Liver (tissue), 9 donors: ENCODE results near the gene PYCR2. TPM values are rescaled to one million over a fixed set of nuclear protein-coding genes. Genes with fewer than 3 reads are reported as not detected.

Experiments used
- DNase-seq: peaks from one replicate; pipeline ENCODE4 v3.0.0-alpha.2; 2017; ENCODE audit warnings: low spot score
- H3K27ac ChIP-seq, 2 donors: one replicate each; pipeline ENCODE4 v1.7.0; 2013; ENCODE audit warnings: inconsistent platforms in 2 of 2, low read length in 2 of 2, control low read depth in 1 of 2, low read depth in 1 of 2, mild to moderate bottlenecking in 1 of 2
- H3K27me3 ChIP-seq, 4 donors: one replicate each; pipeline versions ENCODE4 v1.6.1 to v1.7.0; 2013; ENCODE audit warnings: low read length in 3 of 4, inconsistent platforms in 1 of 4, mild to moderate bottlenecking in 1 of 4, moderate library complexity in 1 of 4; ENCODE audit not compliant: control insufficient read depth in 4 of 4, insufficient read depth in 4 of 4
- H3K36me3 ChIP-seq, 4 donors: one replicate each; pipeline versions ENCODE4 v1.6.1 to v1.7.0; 2013; ENCODE audit warnings: low read length in 3 of 4, mild to moderate bottlenecking in 3 of 4, low read depth in 1 of 4, moderate library complexity in 1 of 4; ENCODE audit not compliant: control insufficient read depth in 4 of 4, insufficient read depth in 3 of 4
- H3K4me1 ChIP-seq, 4 donors: one replicate each; pipeline versions ENCODE4 v1.6.1 to v1.7.0; 2013; ENCODE audit warnings: low read length in 3 of 4, mild to moderate bottlenecking in 3 of 4, moderate library complexity in 1 of 4; ENCODE audit not compliant: control insufficient read depth in 4 of 4, insufficient read depth in 4 of 4
- H3K4me3 ChIP-seq, 3 donors: one replicate each; pipeline versions ENCODE4 v1.6.1 to v1.7.0; 2013; ENCODE audit warnings: low read length in 3 of 3, control low read depth in 1 of 3, low read depth in 1 of 3, mild to moderate bottlenecking in 1 of 3
- H3K9ac ChIP-seq, 2 donors: one replicate each; pipeline ENCODE4 v1.7.0; 2013; ENCODE audit warnings: low read length in 2 of 2, mild to moderate bottlenecking in 2 of 2, moderate library complexity in 2 of 2, control low read depth in 1 of 2, low read depth in 1 of 2
- H3K9me3 ChIP-seq, 4 donors: one replicate each; pipeline versions ENCODE4 v1.6.1 to v1.7.0; 2013; ENCODE audit warnings: low read length in 3 of 4; ENCODE audit not compliant: control insufficient read depth in 4 of 4
- EGR1 ChIP-seq, 2 donors: IDR thresholded peaks; 2 replicates each; pipeline ENCODE4 v1.6.1; 2016 to 2018; ENCODE audit warnings: antibody characterized with exemption in 2 of 2, low read depth in 2 of 2
- FOXA1 ChIP-seq: IDR thresholded peaks from 2 replicates; pipeline ENCODE4 v1.6.1; 2016; ENCODE audit warnings: antibody characterized with exemption
- FOXA2 ChIP-seq: IDR thresholded peaks from 2 replicates; pipeline ENCODE4 v1.6.1; 2016; ENCODE audit warnings: antibody characterized with exemption
- GABPA ChIP-seq, 2 donors: IDR thresholded peaks in 1 of 2; conservative IDR thresholded peaks in 1 of 2; 2 replicates each; pipeline ENCODE4 v1.6.1; 2016; ENCODE audit warnings: antibody characterized with exemption in 2 of 2, mild to moderate bottlenecking in 1 of 2, moderate library complexity in 1 of 2
- HNF4A ChIP-seq, 2 donors: conservative IDR thresholded peaks; 2 replicates each; pipeline ENCODE4 v1.6.1; 2016; ENCODE audit warnings: antibody characterized with exemption in 2 of 2, mild to moderate bottlenecking in 2 of 2
- HNF4G ChIP-seq: IDR thresholded peaks from 2 replicates; pipeline ENCODE4 v1.6.1; 2016; ENCODE audit warnings: antibody characterized with exemption
- NR2F2 ChIP-seq: IDR thresholded peaks from 2 replicates; pipeline ENCODE4 v1.6.1; 2016; ENCODE audit warnings: antibody characterized with exemption
- RAD21 ChIP-seq, 2 donors: IDR thresholded peaks; 2 replicates each; pipeline ENCODE4 v1.6.1; 2016; ENCODE audit warnings: antibody characterized with exemption in 2 of 2, mild to moderate bottlenecking in 2 of 2
- SP1 ChIP-seq: IDR thresholded peaks from 2 replicates; pipeline ENCODE4 v1.6.1; 2018; ENCODE audit warnings: antibody characterized with exemption, mild to moderate bottlenecking
- TAF1 ChIP-seq: conservative IDR thresholded peaks from 2 replicates; pipeline ENCODE4 v1.6.1; 2016; ENCODE audit warnings: antibody characterized with exemption, mild to moderate bottlenecking
- YY1 ChIP-seq: IDR thresholded peaks from 2 replicates; pipeline ENCODE4 v1.6.1; 2016; ENCODE audit warnings: antibody characterized with exemption, mild to moderate bottlenecking
- WGBS: extraction: QIAGEN DNeasy Blood & Tissue Kit; methylation state at CpG from one replicate; pipeline ENCODE4 v1.1.7; 2013; 5-methylcytosine and 5-hydroxymethylcytosine counted together
- polyA plus RNA-seq, 2 donors: library from polyadenylated mRNA; stranded (reverse) in 1 of 2; unstranded in 1 of 2; fragments of 200-250 nt in 1 of 2; fragments of >200 nt in 1 of 2; fragmentation: Nextera tagmentation in 1 of 2; extraction: Ambion mirVana in 1 of 2; gene quantifications; one replicate each; pipeline versions ENCODE4 v1.2.1 to v1.2.3, GENCODE V29; 2013 to 2015
- total RNA-seq, 2 donors: library from RNA; depleted of rRNA; stranded (reverse); fragments of >200 nt; gene quantifications; one replicate each; pipeline ENCODE4 v1.2.3, GENCODE V29; 2014
- TF ChIP-seq, protein P1 (sequence below): IDR thresholded peaks from 2 replicates; pipeline ENCODE4 v1.6.1; 2016; ENCODE audit warnings: antibody characterized with exemption
- TF ChIP-seq, protein P2 (sequence below): IDR thresholded peaks from 2 replicates; pipeline ENCODE4 v1.6.1; 2016; ENCODE audit warnings: antibody characterized with exemption, mild to moderate bottlenecking
- TF ChIP-seq, protein P3 (sequence below): IDR thresholded peaks from 2 replicates; pipeline ENCODE4 v1.6.1; 2016; ENCODE audit warnings: antibody characterized with exemption
- TF ChIP-seq, protein P4 (sequence below): fragments of 150-350 bp; IDR thresholded peaks from 2 replicates; pipeline ENCODE4 v1.5.1; 2017; ENCODE audit warnings: improper control_type of control experiment, low read depth, low read length; ENCODE audit not compliant: missing input control
- TF ChIP-seq, protein P5 (sequence below): IDR thresholded peaks from 2 replicates; pipeline ENCODE4 v1.6.1; 2016; ENCODE audit warnings: antibody characterized with exemption
- donor health status: healthy.
- donor health status: healthy.
- donor health status: healthy.
- donor health status: healthy.
- donor health status: healthy.

Gene PYCR2
- total and polyA plus RNA-seq, 4 donors = 16.8 to 41.0 (median 33.0) TPM

DNA sequence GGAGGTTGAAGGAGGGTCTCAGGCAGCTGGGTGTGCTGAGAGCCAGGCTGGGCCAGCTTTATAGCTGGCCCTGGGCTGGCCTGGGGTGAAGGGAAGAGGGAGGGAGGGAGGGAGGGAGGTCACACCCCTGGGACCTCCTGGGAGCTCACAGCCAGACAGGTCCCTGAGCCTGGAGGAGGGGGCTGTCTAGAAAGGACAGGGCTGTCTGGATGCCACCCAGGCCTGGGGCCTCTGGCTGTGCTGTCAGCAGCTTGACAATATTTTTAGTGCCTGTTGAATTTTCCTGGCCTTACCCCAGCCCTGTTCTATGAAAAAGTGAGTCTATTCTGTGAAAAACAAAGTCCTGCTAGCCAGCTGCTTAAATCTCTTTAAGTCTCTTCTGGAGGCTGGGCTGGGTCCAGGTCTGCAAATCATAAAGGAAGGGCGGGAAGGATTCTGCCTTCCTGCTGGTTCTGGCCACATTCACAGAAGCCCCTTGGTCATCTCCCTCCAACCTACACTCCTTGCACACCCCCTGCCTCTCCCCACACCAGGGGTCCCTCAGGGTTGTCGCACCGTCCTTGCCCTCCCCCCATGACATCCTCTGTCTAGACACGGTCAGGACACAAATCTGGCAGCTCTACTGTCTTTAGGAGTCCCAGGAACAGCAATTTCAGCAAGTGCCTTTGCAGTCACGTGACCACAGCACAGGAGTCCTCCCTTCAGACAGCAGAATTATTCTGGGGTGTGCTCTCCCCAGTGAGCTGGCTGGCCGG is 17.3 kb upstream of the PYCR2 start, which contains the start of gene LEFTY2:
TSS of gene LEFTY2 (minus strand) at position 34 of the 755 bp plus-strand sequence. CDS start 80 bp downstream, outside the sequence.
- WGBS = 84% methylated on average over 6 of the region's 6 CpGs
- H3K9ac ChIP-seq = no peak within 1 kb of the TSS
- peaks cover 0 to 2% (median 0%) of the 10 kb centered on the region in 4 donors for H3K4me1 ChIP-seq
- no peak within 1 kb of the TSS for H3K4me3 ChIP-seq
- DNase-seq = no peak
- TF ChIP-seq TAF1 = no peak
- TF ChIP-seq, protein P1, sequence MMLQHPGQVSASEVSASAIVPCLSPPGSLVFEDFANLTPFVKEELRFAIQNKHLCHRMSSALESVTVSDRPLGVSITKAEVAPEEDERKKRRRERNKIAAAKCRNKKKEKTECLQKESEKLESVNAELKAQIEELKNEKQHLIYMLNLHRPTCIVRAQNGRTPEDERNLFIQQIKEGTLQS = no peak
- TF ChIP-seq SP1 = no peak
- TF ChIP-seq FOXA1 = no peak
- TF ChIP-seq, protein P2, sequence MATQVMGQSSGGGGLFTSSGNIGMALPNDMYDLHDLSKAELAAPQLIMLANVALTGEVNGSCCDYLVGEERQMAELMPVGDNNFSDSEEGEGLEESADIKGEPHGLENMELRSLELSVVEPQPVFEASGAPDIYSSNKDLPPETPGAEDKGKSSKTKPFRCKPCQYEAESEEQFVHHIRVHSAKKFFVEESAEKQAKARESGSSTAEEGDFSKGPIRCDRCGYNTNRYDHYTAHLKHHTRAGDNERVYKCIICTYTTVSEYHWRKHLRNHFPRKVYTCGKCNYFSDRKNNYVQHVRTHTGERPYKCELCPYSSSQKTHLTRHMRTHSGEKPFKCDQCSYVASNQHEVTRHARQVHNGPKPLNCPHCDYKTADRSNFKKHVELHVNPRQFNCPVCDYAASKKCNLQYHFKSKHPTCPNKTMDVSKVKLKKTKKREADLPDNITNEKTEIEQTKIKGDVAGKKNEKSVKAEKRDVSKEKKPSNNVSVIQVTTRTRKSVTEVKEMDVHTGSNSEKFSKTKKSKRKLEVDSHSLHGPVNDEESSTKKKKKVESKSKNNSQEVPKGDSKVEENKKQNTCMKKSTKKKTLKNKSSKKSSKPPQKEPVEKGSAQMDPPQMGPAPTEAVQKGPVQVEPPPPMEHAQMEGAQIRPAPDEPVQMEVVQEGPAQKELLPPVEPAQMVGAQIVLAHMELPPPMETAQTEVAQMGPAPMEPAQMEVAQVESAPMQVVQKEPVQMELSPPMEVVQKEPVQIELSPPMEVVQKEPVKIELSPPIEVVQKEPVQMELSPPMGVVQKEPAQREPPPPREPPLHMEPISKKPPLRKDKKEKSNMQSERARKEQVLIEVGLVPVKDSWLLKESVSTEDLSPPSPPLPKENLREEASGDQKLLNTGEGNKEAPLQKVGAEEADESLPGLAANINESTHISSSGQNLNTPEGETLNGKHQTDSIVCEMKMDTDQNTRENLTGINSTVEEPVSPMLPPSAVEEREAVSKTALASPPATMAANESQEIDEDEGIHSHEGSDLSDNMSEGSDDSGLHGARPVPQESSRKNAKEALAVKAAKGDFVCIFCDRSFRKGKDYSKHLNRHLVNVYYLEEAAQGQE = no peak
- TF ChIP-seq HNF4G = no peak
- no peak for TF ChIP-seq GABPA (IDR thresholded peaks at IDR 0.05 in 1 of 2, conservative IDR thresholded peaks at IDR 0.05 in 1 of 2)
- no peak for TF ChIP-seq EGR1 (IDR thresholded peaks at IDR 0.05; ENCODE audit: low read depth in 2 of 2)
- no peak for TF ChIP-seq FOXA2
- TF ChIP-seq NR2F2 = no peak
- TF ChIP-seq, protein P3, sequence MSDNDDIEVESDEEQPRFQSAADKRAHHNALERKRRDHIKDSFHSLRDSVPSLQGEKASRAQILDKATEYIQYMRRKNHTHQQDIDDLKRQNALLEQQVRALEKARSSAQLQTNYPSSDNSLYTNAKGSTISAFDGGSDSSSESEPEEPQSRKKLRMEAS = no peak
- TF ChIP-seq, protein P4, sequence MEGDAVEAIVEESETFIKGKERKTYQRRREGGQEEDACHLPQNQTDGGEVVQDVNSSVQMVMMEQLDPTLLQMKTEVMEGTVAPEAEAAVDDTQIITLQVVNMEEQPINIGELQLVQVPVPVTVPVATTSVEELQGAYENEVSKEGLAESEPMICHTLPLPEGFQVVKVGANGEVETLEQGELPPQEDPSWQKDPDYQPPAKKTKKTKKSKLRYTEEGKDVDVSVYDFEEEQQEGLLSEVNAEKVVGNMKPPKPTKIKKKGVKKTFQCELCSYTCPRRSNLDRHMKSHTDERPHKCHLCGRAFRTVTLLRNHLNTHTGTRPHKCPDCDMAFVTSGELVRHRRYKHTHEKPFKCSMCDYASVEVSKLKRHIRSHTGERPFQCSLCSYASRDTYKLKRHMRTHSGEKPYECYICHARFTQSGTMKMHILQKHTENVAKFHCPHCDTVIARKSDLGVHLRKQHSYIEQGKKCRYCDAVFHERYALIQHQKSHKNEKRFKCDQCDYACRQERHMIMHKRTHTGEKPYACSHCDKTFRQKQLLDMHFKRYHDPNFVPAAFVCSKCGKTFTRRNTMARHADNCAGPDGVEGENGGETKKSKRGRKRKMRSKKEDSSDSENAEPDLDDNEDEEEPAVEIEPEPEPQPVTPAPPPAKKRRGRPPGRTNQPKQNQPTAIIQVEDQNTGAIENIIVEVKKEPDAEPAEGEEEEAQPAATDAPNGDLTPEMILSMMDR = no peak
- TF ChIP-seq, protein P5, sequence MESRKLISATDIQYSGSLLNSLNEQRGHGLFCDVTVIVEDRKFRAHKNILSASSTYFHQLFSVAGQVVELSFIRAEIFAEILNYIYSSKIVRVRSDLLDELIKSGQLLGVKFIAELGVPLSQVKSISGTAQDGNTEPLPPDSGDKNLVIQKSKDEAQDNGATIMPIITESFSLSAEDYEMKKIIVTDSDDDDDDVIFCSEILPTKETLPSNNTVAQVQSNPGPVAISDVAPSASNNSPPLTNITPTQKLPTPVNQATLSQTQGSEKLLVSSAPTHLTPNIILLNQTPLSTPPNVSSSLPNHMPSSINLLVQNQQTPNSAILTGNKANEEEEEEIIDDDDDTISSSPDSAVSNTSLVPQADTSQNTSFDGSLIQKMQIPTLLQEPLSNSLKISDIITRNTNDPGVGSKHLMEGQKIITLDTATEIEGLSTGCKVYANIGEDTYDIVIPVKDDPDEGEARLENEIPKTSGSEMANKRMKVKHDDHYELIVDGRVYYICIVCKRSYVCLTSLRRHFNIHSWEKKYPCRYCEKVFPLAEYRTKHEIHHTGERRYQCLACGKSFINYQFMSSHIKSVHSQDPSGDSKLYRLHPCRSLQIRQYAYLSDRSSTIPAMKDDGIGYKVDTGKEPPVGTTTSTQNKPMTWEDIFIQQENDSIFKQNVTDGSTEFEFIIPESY = no peak
- TF ChIP-seq RAD21 (IDR thresholded peaks at IDR 0.05) = no peak
- no peak for TF ChIP-seq HNF4A (conservative IDR thresholded peaks at IDR 0.05)
- no peak for TF ChIP-seq YY1
- no peak within 1 kb of the TSS for H3K27ac ChIP-seq
- no peaks in the 10 kb centered on the region for H3K36me3 ChIP-seq
- H3K9me3 ChIP-seq = no peaks in the 10 kb centered on the region
- H3K27me3 ChIP-seq = no peaks in the 10 kb centered on the region
